IMR-90 (cell line): ENCODE results near the gene GLYATL1. TPM values are rescaled to one million over a fixed set of nuclear protein-coding genes. Genes with fewer than 3 reads are reported as not detected.

ENCODE experiments used
- ATAC-seq: fragments of 200-7000 bp; cut with Tn5 transposase; 2 replicates; pipeline ENCODE4 v1.9.1; 2020; ENCODE audit warnings: low read depth, mild to moderate bottlenecking, moderate library complexity
- BruUV-seq: library from RNA; stranded (reverse); fragments of 400-500 nt; replicated peaks from 2 replicates; lab custom pipeline; 2021; lab: Mats Ljungman, UMichigan
- CTCF ChIA-PET: fragments of 300-600 bp; formaldehyde crosslinking; extraction: SDS; loops from one replicate; lab custom pipeline; 2021; ENCODE audit warnings: antibody characterized with exemption; lab: Yijun Ruan, JAX
- POLR2A ChIA-PET: fragments of 300-600 bp; sonication (Branson Sonifier 250); formaldehyde crosslinking; loops from one replicate; lab custom pipeline; 2022; ENCODE audit warnings: antibody characterized with exemption; ENCODE audit not compliant: unreplicated experiment; lab: Charles Lee
- DNase-seq: peaks from one replicate; pipeline ENCODE4 v3.0.0; 2013
- H2AFZ ChIP-seq: replicated peaks from 2 replicates; pipeline ENCODE3; 2013; ENCODE audit warnings: low read length, mild to moderate bottlenecking; ENCODE audit not compliant: poor library complexity
- H2AK5ac ChIP-seq: 2 replicates; pipeline ENCODE4 v1.6.1; 2013; ENCODE audit warnings: low read depth, low read length, inconsistent platforms
- H2AK9ac ChIP-seq: replicated peaks from 2 replicates; pipeline ENCODE3; 2013; ENCODE audit warnings: mild to moderate bottlenecking, low read depth, low read length, moderate library complexity; ENCODE audit not compliant: poor library complexity
- H2BK120ac ChIP-seq: 2 replicates; pipeline ENCODE4 v1.6.1; 2013; ENCODE audit warnings: low read depth, low read length, inconsistent platforms
- H2BK15ac ChIP-seq: 3 replicates; pipeline ENCODE4 v1.6.1; 2013; ENCODE audit warnings: low read depth, low read length, inconsistent platforms
- H2BK20ac ChIP-seq: 2 replicates; pipeline ENCODE4 v1.6.1; 2013; ENCODE audit warnings: low read depth, mild to moderate bottlenecking, inconsistent platforms, low read length, moderate library complexity
- H2BK5ac ChIP-seq: 2 replicates; pipeline ENCODE4 v1.6.1; 2013; ENCODE audit warnings: mild to moderate bottlenecking, low read depth, low read length, inconsistent platforms; ENCODE audit not compliant: poor library complexity, severe bottlenecking
- H3K14ac ChIP-seq: replicated peaks from 2 replicates; pipeline ENCODE4 v1.6.1; 2013; ENCODE audit warnings: low read depth, low read length, inconsistent platforms
- H3K18ac ChIP-seq: 2 replicates; pipeline ENCODE4 v1.6.1; 2013; ENCODE audit warnings: low read depth, low read length, control low read depth
- H3K23ac ChIP-seq: 2 replicates; pipeline ENCODE4 v1.6.1; 2013; ENCODE audit warnings: low read depth, low read length, inconsistent platforms
- H3K27ac ChIP-seq: 2 replicates; pipeline ENCODE4 v1.5.1; 2013; ENCODE audit warnings: mild to moderate bottlenecking, control low read depth, low read length; ENCODE audit not compliant: insufficient read depth
- H3K27me3 ChIP-seq: 2 replicates; pipeline ENCODE4 v1.6.1; 2013; ENCODE audit warnings: low read length; ENCODE audit not compliant: control insufficient read depth, insufficient read depth
- H3K36me3 ChIP-seq: 2 replicates; pipeline ENCODE4 v1.6.1; 2013; ENCODE audit warnings: low read length, mixed read lengths; ENCODE audit not compliant: control insufficient read depth, insufficient read depth
- H3K4ac ChIP-seq: 2 replicates; pipeline ENCODE4 v1.6.1; 2013; ENCODE audit warnings: low read depth, low read length, inconsistent platforms
- H3K4me1 ChIP-seq: 2 replicates; pipeline ENCODE4 v1.6.1; 2013; ENCODE audit warnings: low read length, mixed read lengths; ENCODE audit not compliant: control insufficient read depth, insufficient read depth
- H3K4me2 ChIP-seq: 2 replicates; pipeline ENCODE4 v1.6.1; 2013; ENCODE audit warnings: low read depth, mild to moderate bottlenecking, control low read depth, low read length, moderate library complexity
- H3K4me3 ChIP-seq: 2 replicates; pipeline ENCODE4 v1.5.1; 2013; ENCODE audit warnings: low read depth, mild to moderate bottlenecking, control low read depth, low read length, moderate library complexity; ENCODE audit not compliant: insufficient read depth
- H3K56ac ChIP-seq: 2 replicates; pipeline ENCODE4 v1.6.1; 2013; ENCODE audit warnings: low read length, inconsistent platforms; ENCODE audit not compliant: insufficient read depth; ENCODE audit errors: extremely low read depth
- H3K79me1 ChIP-seq, 2 experiments: 2 replicates each; pipeline ENCODE4 v1.6.1; 2013; ENCODE audit warnings: low read length in 2 of 2, inconsistent platforms in 1 of 2, low read depth in 1 of 2
- H3K9ac ChIP-seq: 2 replicates; pipeline ENCODE4 v1.6.1; 2013; ENCODE audit warnings: low read depth, low read length, control low read depth
- H3K9me1 ChIP-seq: 2 replicates; pipeline ENCODE4 v1.6.1; 2013; ENCODE audit warnings: low read length, inconsistent platforms; ENCODE audit not compliant: insufficient read depth
- H3K9me3 ChIP-seq: 2 replicates; pipeline ENCODE4 v1.6.1; 2013; ENCODE audit warnings: low read length; ENCODE audit not compliant: control insufficient read depth, insufficient read depth
- H4K20me1 ChIP-seq: 2 replicates; pipeline ENCODE4 v1.6.1; 2013; ENCODE audit warnings: low read length, inconsistent platforms; ENCODE audit not compliant: insufficient read depth
- H4K5ac ChIP-seq: 2 replicates; pipeline ENCODE4 v1.6.1; 2013; ENCODE audit warnings: mild to moderate bottlenecking, low read depth, low read length, control low read depth
- H4K8ac ChIP-seq, 2 experiments: 2 replicates each; pipeline ENCODE4 v1.6.1; 2013; ENCODE audit warnings: low read depth in 2 of 2, low read length in 2 of 2, control low read depth in 1 of 2, inconsistent platforms in 1 of 2
- H4K91ac ChIP-seq: 2 replicates; pipeline ENCODE4 v1.6.1; 2013; ENCODE audit warnings: low read depth, low read length, inconsistent platforms; ENCODE audit not compliant: insufficient read depth
- CHD1 ChIP-seq: IDR thresholded peaks from 2 replicates; pipeline ENCODE4 v1.6.1; 2012; ENCODE audit warnings: low read depth, low read length, improper control_type of control experiment
- ELK1 ChIP-seq: fragments of 150-350 bp; IDR thresholded peaks from 2 replicates; pipeline ENCODE4 v1.6.1; 2016; ENCODE audit warnings: low read depth, mild to moderate bottlenecking, low read length, moderate library complexity, borderline replicate concordance
- FOS ChIP-seq: fragments of 150-350 bp; IDR thresholded peaks from 2 replicates; pipeline ENCODE4 v1.6.1; 2016; ENCODE audit warnings: low read depth, low read length
- MAFK ChIP-seq: IDR thresholded peaks from 2 replicates; pipeline ENCODE4 v1.6.1; 2012; ENCODE audit warnings: low read depth, low read length, improper control_type of control experiment
- NFE2L2 ChIP-seq: fragments of 150-350 bp; IDR thresholded peaks from 2 replicates; pipeline ENCODE4 v1.6.1; 2016; ENCODE audit warnings: low read depth, mild to moderate bottlenecking, low read length
- POLR2A ChIP-seq: IDR thresholded peaks from 2 replicates; pipeline ENCODE4 v1.6.1; 2012; ENCODE audit warnings: mild to moderate bottlenecking, low read depth, low read length
- RCOR1 ChIP-seq: IDR thresholded peaks from 2 replicates; pipeline ENCODE4 v1.6.1; 2012; ENCODE audit warnings: mild to moderate bottlenecking, low read length, improper control_type of control experiment; ENCODE audit not compliant: insufficient replicate concordance
- RFX5 ChIP-seq: IDR thresholded peaks from 2 replicates; pipeline ENCODE4 v1.8.0; 2012; ENCODE audit warnings: low read depth, mild to moderate bottlenecking, low read length, moderate library complexity
- SMC3 ChIP-seq: fragments of 150-350 bp; IDR thresholded peaks from 2 replicates; pipeline ENCODE4 v1.6.1; 2016; ENCODE audit warnings: low read depth, mild to moderate bottlenecking, antibody characterized with exemption, low read length, moderate library complexity
- USF2 ChIP-seq: fragments of 150-350 bp; IDR thresholded peaks from 2 replicates; pipeline ENCODE4 v1.6.1; 2017; ENCODE audit warnings: mild to moderate bottlenecking, antibody characterized with exemption, low read length, low read depth
- dilution Hi-C: fragments of 300-500 bp; cut with HindIII; formaldehyde crosslinking; loops from one replicate; pipeline ENCODE4 v1.14.3; 2018; ENCODE audit warnings: low sequenced_read_pairs; ENCODE audit not compliant: unreplicated experiment
- in situ Hi-C: fragments of 300-500 bp; cut with MboI; formaldehyde crosslinking; loops from 3 replicates; pipeline ENCODE4 v1.14.3; 2019; ENCODE audit warnings: low sequenced_read_pairs, inconsistent platforms, mixed read lengths
- intact Hi-C: fragments of 100-400 bp; cut with micrococcal nuclease; formaldehyde crosslinking; loops from 2 replicates; pipeline ENCODE4 v1.10.0; 2022
- polyA plus RNA-seq, 3 experiments: library from polyadenylated mRNA; depleted of rRNA; stranded (reverse); fragments of >200 nt; gene quantifications; 2 replicates each; pipeline ENCODE4 v1.2.3, GENCODE V29; 2012; ENCODE audit warnings: low replicate concordance in 1 of 3
- total RNA-seq: library from RNA; depleted of rRNA; stranded (reverse); fragments of >200 nt; gene quantifications from 2 replicates; pipeline ENCODE4 v1.2.3, GENCODE V29; 2012

Gene GLYATL1
- total and polyA plus RNA-seq, 2 of the 4 experiments (the other 2 are of a cell fraction) = 0.54 to 0.58 TPM

GRCh38 chr11:58907780-58908179 is 31.5 kb upstream of the GLYATL1 start (continued):
- TF ChIP-seq RFX5 (no peak), SMC3 (no peak), RCOR1 (no peak), MAFK (no peak)

- no peak overlapping the region for H3K18ac ChIP-seq
- CTCF ChIA-PET = no interaction called here
- no peak for TF ChIP-seq RCOR1
- no peak for TF ChIP-seq NFE2L2
- TF ChIP-seq POLR2A = no peak
- no peak for TF ChIP-seq CHD1
- TF ChIP-seq USF2 = no peak
- TF ChIP-seq ELK1 = no peak
- no peak for TF ChIP-seq FOS
- dilution Hi-C loops (no loop called here), in situ Hi-C loops (no loop called here), intact Hi-C loops (no loop called here)
- H4K5ac ChIP-seq = no peak overlapping the region
- H2AFZ ChIP-seq = no peak overlapping the region
- no peak overlapping the region for H3K9ac ChIP-seq
- BruUV-seq = no TSS peak
- H2BK120ac ChIP-seq = no peak overlapping the region
- no peak overlapping the region for H3K4me2 ChIP-seq
- no peaks in the 10 kb centered on the region for H3K36me3 ChIP-seq
- no peak overlapping the region for H4K91ac ChIP-seq
- H3K4ac ChIP-seq = no peak overlapping the region
- no peak overlapping the region for H2AK5ac ChIP-seq
- peak overlapping the region; percentile 86; the same call in 1 of the 2 replicates for H3K14ac ChIP-seq
- peak; percentile 37 for ATAC-seq
- H3K23ac ChIP-seq = no peak overlapping the region
- no peak overlapping the region for H3K56ac ChIP-seq
- no peak overlapping the region for H2BK20ac ChIP-seq
- H3K27me3 ChIP-seq = no peaks in the 10 kb centered on the region
- H2BK15ac ChIP-seq = no peak overlapping the region
- peak; percentile 43 for DNase-seq
- H3K79me1 ChIP-seq = no peaks in the 10 kb centered on the region
- no peak overlapping the region for H3K27ac ChIP-seq
- no peaks in the 10 kb centered on the region for H4K20me1 ChIP-seq
- POLR2A ChIA-PET = no interaction called here
- no peaks in the 10 kb centered on the region for H3K4me1 ChIP-seq
- H4K8ac ChIP-seq = no peak overlapping the region
- no peak overlapping the region for H2BK5ac ChIP-seq
- H3K4me3 ChIP-seq = no peak overlapping the region
- no peak overlapping the region for H2AK9ac ChIP-seq
- H3K9me1 ChIP-seq = no peaks in the 10 kb centered on the region
- H3K9me3 ChIP-seq = peaks cover 5% of the 10 kb centered on the region
Measured at GRCh38 chr11:58912124-58912523, 27.2 kb upstream of the GLYATL1 start.
